ENCODE results near the gene DNAJC16. TPM values are rescaled to one million over a fixed set of nuclear protein-coding genes. Genes with fewer than 3 reads are reported as not detected.

Gene DNAJC16
- total and polyA plus RNA-seq, 2 of the 13 experiments (the other 11 are each of a cell fraction or from before 2014, with no cell fraction given), result 11.4 to 15.4 TPM

DNA sequence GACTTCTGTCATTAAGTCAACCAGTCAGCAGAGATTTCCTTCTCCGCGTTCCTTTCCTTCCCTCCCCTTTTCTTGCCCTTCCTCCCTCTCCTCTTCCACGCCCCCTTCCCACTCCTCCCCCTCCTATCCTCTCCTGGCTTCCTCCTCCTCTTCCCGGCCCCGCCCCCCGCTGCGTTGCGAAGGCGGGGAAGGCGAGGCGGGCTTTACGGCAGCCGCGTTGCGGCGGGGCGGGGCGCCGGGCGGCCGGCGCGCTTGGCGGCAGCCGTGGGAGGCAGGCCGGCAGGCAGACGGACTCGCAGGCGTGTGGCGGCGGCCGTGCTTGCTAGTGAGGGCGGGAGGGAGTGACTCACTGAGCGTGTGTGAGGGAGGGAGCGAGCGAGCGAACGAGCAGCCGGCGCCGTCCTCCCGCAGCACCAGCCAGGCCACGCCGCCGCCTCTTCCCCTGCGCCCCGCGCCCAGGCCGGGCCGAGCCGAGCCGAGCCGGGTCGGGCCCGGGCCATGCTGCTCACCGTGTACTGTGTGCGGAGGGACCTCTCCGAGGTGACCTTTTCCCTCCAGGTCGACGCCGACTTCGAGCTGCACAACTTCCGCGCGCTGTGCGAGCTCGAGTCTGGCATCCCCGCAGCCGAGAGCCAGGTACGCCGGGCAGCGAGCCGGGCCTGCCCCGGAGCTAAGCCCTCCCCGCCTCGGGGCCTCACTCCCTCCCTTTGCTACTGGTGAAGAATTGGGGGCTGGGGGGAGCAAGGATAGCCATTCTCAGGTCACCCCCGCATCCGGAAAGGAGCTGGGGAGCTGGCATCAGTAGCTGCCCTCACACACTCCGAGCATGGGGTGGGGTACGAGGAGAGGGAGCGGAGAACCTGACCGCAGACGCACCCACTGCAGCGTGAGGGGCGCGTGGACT is 90.8 kb downstream of the DNAJC16 start, which contains the start of gene DDI2 (continued):
- TF ChIP-seq, protein P1, sequence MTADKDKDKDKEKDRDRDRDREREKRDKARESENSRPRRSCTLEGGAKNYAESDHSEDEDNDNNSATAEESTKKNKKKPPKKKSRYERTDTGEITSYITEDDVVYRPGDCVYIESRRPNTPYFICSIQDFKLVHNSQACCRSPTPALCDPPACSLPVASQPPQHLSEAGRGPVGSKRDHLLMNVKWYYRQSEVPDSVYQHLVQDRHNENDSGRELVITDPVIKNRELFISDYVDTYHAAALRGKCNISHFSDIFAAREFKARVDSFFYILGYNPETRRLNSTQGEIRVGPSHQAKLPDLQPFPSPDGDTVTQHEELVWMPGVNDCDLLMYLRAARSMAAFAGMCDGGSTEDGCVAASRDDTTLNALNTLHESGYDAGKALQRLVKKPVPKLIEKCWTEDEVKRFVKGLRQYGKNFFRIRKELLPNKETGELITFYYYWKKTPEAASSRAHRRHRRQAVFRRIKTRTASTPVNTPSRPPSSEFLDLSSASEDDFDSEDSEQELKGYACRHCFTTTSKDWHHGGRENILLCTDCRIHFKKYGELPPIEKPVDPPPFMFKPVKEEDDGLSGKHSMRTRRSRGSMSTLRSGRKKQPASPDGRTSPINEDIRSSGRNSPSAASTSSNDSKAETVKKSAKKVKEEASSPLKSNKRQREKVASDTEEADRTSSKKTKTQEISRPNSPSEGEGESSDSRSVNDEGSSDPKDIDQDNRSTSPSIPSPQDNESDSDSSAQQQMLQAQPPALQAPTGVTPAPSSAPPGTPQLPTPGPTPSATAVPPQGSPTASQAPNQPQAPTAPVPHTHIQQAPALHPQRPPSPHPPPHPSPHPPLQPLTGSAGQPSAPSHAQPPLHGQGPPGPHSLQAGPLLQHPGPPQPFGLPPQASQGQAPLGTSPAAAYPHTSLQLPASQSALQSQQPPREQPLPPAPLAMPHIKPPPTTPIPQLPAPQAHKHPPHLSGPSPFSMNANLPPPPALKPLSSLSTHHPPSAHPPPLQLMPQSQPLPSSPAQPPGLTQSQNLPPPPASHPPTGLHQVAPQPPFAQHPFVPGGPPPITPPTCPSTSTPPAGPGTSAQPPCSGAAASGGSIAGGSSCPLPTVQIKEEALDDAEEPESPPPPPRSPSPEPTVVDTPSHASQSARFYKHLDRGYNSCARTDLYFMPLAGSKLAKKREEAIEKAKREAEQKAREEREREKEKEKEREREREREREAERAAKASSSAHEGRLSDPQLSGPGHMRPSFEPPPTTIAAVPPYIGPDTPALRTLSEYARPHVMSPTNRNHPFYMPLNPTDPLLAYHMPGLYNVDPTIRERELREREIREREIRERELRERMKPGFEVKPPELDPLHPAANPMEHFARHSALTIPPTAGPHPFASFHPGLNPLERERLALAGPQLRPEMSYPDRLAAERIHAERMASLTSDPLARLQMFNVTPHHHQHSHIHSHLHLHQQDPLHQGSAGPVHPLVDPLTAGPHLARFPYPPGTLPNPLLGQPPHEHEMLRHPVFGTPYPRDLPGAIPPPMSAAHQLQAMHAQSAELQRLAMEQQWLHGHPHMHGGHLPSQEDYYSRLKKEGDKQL (CRISPR knock-in tag; IDR thresholded peaks at IDR 0.05; ENCODE audit: low read depth), result no peak
- peak; percentile 44; the same call in 1 of the 2 replicates for TF ChIP-seq GLI4 (CRISPR knock-in tag; IDR thresholded peaks at IDR 0.05; ENCODE audit: borderline replicate concordance)
- peak; percentile 78 for TF ChIP-seq ZNF441 (CRISPR knock-in tag; IDR thresholded peaks at IDR 0.05; ENCODE audit: borderline replicate concordance)
- TF ChIP-seq, protein P2, sequence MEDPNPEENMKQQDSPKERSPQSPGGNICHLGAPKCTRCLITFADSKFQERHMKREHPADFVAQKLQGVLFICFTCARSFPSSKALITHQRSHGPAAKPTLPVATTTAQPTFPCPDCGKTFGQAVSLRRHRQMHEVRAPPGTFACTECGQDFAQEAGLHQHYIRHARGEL (CRISPR knock-in tag; IDR thresholded peaks at IDR 0.05), result 0 out of 2 replicates have a peak, but pooled peaks have one; percentile 69
- peak; percentile 83; the same call in 1 of the 2 replicates for TF ChIP-seq BRD4 (CRISPR knock-in tag; IDR thresholded peaks at IDR 0.05)
- TF ChIP-seq, protein P3, sequence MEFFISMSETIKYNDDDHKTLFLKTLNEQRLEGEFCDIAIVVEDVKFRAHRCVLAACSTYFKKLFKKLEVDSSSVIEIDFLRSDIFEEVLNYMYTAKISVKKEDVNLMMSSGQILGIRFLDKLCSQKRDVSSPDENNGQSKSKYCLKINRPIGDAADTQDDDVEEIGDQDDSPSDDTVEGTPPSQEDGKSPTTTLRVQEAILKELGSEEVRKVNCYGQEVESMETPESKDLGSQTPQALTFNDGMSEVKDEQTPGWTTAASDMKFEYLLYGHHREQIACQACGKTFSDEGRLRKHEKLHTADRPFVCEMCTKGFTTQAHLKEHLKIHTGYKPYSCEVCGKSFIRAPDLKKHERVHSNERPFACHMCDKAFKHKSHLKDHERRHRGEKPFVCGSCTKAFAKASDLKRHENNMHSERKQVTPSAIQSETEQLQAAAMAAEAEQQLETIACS (CRISPR knock-in tag; IDR thresholded peaks at IDR 0.05), result 0 out of 2 replicates have a peak, but pooled peaks have one; percentile 47
- no peak for TF ChIP-seq PLRG1 (conservative IDR thresholded peaks at IDR 0.05)
- TF ChIP-seq, protein P4, sequence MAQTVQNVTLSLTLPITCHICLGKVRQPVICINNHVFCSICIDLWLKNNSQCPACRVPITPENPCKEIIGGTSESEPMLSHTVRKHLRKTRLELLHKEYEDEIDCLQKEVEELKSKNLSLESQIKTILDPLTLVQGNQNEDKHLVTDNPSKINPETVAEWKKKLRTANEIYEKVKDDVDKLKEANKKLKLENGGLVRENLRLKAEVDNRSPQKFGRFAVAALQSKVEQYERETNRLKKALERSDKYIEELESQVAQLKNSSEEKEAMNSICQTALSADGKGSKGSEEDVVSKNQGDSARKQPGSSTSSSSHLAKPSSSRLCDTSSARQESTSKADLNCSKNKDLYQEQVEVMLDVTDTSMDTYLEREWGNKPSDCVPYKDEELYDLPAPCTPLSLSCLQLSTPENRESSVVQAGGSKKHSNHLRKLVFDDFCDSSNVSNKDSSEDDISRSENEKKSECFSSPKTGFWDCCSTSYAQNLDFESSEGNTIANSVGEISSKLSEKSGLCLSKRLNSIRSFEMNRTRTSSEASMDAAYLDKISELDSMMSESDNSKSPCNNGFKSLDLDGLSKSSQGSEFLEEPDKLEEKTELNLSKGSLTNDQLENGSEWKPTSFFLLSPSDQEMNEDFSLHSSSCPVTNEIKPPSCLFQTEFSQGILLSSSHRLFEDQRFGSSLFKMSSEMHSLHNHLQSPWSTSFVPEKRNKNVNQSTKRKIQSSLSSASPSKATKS (CRISPR knock-in tag; IDR thresholded peaks at IDR 0.05), result no peak
- TF ChIP-seq, protein P5, sequence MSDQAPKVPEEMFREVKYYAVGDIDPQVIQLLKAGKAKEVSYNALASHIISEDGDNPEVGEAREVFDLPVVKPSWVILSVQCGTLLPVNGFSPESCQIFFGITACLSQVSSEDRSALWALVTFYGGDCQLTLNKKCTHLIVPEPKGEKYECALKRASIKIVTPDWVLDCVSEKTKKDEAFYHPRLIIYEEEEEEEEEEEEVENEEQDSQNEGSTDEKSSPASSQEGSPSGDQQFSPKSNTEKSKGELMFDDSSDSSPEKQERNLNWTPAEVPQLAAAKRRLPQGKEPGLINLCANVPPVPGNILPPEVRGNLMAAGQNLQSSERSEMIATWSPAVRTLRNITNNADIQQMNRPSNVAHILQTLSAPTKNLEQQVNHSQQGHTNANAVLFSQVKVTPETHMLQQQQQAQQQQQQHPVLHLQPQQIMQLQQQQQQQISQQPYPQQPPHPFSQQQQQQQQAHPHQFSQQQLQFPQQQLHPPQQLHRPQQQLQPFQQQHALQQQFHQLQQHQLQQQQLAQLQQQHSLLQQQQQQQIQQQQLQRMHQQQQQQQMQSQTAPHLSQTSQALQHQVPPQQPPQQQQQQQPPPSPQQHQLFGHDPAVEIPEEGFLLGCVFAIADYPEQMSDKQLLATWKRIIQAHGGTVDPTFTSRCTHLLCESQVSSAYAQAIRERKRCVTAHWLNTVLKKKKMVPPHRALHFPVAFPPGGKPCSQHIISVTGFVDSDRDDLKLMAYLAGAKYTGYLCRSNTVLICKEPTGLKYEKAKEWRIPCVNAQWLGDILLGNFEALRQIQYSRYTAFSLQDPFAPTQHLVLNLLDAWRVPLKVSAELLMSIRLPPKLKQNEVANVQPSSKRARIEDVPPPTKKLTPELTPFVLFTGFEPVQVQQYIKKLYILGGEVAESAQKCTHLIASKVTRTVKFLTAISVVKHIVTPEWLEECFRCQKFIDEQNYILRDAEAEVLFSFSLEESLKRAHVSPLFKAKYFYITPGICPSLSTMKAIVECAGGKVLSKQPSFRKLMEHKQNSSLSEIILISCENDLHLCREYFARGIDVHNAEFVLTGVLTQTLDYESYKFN (CRISPR knock-in tag; conservative IDR thresholded peaks at IDR 0.05), result no peak
- TF ChIP-seq RAD21 (CRISPR knock-in tag; IDR thresholded peaks at IDR 0.05), result 0 out of 2 replicates have a peak, but pooled peaks have one; percentile 70
- TF ChIP-seq ZNF776 (CRISPR knock-in tag; IDR thresholded peaks at IDR 0.05), result peak; percentile 90; the same call in 1 of the 2 replicates
- TF ChIP-seq, protein P6, sequence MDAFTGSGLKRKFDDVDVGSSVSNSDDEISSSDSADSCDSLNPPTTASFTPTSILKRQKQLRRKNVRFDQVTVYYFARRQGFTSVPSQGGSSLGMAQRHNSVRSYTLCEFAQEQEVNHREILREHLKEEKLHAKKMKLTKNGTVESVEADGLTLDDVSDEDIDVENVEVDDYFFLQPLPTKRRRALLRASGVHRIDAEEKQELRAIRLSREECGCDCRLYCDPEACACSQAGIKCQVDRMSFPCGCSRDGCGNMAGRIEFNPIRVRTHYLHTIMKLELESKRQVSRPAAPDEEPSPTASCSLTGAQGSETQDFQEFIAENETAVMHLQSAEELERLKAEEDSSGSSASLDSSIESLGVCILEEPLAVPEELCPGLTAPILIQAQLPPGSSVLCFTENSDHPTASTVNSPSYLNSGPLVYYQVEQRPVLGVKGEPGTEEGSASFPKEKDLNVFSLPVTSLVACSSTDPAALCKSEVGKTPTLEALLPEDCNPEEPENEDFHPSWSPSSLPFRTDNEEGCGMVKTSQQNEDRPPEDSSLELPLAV (CRISPR knock-in tag; conservative IDR thresholded peaks at IDR 0.05; ENCODE audit: low read depth), result 0 out of 2 replicates have a peak, but pooled peaks have one; percentile 16

All from HepG2 (cell line).